Hindlimb muscle (tissue), 1 donor: ENCODE data around the gene RPL10A. TPM values are rescaled to one million over a fixed set of nuclear protein-coding genes. Genes with fewer than 3 reads are reported as not detected.

Source experiments
- DNase-seq: peaks from one replicate; pipeline ENCODE4 v3.0.0-alpha.2; 2013
- polyA plus RNA-seq: library from polyadenylated mRNA; unstranded; fragments of 120-200 nt; gene quantifications from one replicate; pipeline ENCODE4 v1.2.1, GENCODE V29; 2013; ENCODE audit not compliant: insufficient read length

The RPL10A gene
- polyA plus RNA-seq, 1 donor, result 2,463 TPM

GRCh38 chr6:35492974-35493284 is 24.7 kb downstream of the RPL10A start:
- DNase-seq, result no peak

DNA sequence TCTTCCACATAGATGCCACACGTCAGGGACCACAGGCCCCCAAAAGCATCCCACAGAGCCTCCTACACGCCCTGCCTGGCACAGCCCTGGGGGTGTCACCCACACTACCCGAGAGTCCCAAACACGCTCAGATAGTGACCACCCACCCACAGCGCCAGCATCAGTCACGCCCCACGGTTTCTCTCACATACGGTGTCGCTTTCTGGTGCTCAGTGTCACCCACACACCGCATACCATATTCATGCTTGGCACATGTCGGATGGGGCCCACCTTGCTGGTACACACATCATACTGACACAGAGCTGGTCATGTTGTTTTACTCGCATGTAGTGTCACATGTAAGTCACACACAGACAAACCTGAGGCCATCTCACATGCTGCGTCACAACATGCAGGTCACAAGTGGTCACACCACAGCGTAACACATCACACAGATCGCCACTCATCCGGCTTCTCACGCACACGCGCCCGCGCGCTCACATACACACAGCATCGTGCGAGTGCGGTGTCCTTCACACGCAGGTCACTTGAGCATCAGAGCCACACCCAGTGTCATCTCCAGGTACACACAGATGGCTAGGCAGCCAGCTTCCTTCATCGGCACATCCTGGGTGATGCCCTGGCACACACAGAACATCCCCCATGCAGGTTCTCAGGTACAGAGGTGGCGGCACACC is 25.2 kb downstream of the RPL10A start:
- DNase-seq, result no peak

- DNase-seq, result no peak
These were observed 26.0 kb downstream of the RPL10A start for GRCh38 chr6:35494161-35494563.

DNA sequence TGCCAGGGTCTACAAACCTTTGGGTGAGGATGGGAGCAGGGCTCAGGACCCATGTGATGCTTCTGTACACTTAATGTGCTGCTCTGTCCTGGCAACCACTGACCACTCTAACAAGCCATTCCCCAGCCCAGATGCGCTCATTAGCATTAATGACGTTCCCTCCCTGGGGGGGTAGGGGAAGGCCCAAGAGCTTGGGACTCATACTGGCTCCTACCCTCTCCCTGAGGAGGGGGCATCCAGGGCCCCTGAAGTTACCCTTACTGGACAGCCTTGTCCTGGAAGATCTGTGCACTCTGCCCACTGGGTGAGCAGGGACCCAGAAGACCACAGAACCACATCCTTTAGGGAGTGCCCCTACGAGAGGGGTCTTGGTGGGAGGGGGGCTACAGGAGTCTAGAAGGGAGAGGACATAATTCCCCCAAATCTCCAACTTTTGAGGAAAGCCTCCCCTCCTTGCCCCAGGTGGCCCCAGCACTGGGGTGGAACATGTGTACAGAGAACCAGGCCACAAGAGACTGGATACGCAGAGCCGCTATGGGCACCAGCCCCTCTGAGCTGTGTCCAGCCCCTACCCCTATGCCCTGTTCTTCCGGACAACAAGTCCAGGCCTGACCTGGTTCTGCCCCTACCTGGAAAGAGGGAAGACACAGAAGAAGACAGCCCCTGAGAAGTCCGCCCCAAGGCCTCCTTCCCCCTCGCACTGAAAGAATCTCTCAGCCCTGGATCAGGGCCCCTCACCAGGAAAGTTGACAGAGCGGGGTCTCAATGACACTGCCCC is 27.2 kb downstream of the RPL10A start:
- DNase-seq, result no peak

- peak; percentile 40 for DNase-seq
These were observed 28.0 kb downstream of the RPL10A start for GRCh38 chr6:35496036-35496840.

GRCh38 chr6:35496841-35497570 is 28.8 kb downstream of the RPL10A start, which contains the start of gene TEAD3:
TSS of gene TEAD3 (minus strand) at chr6:35497079.
- DNase-seq, result peak; percentile 76

GRCh38 chr6:35497571-35498421 is 29.6 kb downstream of the RPL10A start:
- peak; percentile 81 for DNase-seq

GRCh38 chr6:35498422-35499067 is 30.3 kb downstream of the RPL10A start:
- DNase-seq, result no peak

DNA sequence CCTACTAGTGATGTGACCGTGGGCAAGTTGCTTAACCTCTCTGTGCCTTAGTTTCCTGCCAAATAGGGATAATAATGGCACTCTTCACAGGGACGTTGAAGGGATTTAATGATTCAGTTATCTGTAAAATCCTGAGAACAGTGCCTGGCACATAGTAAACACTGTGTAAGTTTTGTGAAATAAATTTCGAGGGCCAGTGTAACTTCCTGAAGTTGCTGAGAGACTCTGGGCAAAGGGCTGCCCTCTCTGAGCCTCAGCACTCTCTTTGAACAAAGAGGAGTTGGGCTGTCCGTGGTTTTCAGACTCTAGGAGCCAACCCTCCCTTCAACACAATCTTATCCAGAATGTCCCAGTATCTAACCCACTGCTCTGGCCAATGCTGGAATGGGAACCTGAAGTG is 31.2 kb downstream of the RPL10A start:
- no peak for DNase-seq

GRCh38 chr6:35500782-35501181 is 32.6 kb downstream of the RPL10A start:
- DNase-seq, result no peak

GRCh38 chr6:35501784-35502183 is 33.6 kb downstream of the RPL10A start:
- DNase-seq, result no peak

GRCh38 chr6:35503534-35503933 is 35.3 kb downstream of the RPL10A start:
- no peak for DNase-seq

- DNase-seq, result no peak
These were observed 37.8 kb downstream of the RPL10A start for GRCh38 chr6:35505999-35506412.

DNA sequence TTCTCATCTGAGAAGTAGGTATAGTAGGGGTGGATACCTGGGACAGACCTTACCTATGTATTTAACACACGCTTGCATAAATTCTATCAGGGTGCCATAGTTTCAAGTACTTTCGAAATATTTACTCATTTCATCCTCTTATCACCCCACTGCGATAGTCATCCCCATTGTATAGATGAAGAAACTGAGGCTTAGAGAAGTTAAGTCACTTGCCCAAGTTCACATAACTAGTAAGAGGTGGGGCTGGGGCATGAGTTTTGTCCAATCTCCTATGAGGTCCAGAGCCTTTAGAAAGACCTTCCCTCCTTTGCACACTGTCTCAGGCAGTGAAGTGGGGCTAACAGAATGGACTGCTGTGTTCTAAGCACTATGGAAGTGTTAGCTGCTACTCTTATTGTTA is 38.3 kb downstream of the RPL10A start:
- DNase-seq, result no peak

GRCh38 chr6:35507221-35507620 is 39.0 kb downstream of the RPL10A start:
- DNase-seq, result no peak

DNA sequence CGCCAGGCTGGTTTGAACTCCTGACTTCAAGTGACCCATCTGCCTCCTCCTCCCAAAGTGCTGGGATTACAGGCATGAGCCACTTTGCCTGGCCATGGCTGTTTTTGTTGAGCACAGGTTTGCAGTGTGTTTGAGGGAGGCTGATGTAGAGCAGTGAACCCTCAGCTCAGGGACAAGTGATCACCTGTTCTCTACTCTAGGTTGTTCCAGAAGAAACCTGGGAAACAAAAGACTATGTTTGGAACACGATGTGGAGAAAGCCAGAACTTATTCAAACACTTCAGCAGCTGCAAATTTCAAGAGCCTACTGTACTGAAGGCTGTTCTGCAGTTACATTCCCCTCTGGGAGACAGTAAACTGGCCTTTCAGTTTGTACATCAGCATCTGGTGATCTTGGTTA is 39.8 kb downstream of the RPL10A start:
- no peak for DNase-seq

- DNase-seq, result no peak
These were observed 40.3 kb downstream of the RPL10A start for GRCh38 chr6:35508542-35508941.

DNA sequence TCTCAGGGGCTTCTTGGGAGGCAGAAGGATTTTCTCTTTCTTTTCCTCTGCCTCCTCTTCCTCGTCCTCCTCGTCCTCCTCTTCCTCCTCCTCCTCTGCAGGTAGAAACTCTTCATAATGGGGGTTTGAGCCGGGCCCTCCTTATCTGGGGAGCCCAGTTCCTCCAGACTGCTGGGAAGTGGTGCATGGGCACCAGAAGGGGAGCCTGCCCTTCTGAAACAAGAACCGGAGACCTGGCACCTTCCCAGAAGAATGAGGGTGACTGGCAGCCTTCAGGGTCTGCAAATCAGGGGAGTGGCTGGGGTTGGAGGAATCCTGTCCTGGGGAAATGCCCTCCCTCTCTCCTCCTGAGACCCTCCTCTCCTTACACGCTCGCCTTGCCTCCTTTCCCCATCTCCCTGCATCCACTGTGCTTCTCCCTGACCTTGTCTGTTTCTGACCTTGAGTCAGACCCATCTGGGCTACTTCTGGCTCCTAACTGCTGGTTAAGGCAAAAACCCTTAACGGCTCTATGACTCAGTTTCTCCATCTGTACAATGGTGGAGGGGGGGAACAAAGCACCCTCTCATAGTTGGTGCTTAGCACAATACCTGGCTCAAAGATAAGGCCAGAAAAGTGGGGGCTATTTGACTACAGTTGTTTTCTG is 42.8 kb downstream of the RPL10A start:
- no peak for DNase-seq

DNA sequence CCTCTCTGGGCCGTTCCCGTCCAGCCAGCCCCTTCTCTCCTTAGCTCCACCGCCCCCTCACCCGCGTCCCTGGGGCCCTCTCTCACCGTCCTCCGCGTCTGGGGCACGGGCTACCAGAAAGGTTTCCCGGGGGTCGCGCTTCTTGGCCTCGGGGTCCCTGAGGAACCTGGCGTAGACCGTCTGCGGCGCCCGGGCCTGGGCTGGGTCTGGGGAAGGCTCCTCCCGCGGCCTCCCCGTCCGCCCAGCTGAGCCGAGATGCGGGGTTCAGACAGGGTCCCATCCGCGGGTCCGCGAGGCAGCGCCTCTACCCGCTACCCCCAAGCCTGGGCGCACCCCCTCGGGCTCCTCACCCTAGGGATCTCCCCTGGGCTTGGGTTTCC is 43.4 kb downstream of the RPL10A start:
- no peak for DNase-seq

- no peak for DNase-seq
These were observed 43.8 kb downstream of the RPL10A start for GRCh38 chr6:35512006-35512405.

DNA sequence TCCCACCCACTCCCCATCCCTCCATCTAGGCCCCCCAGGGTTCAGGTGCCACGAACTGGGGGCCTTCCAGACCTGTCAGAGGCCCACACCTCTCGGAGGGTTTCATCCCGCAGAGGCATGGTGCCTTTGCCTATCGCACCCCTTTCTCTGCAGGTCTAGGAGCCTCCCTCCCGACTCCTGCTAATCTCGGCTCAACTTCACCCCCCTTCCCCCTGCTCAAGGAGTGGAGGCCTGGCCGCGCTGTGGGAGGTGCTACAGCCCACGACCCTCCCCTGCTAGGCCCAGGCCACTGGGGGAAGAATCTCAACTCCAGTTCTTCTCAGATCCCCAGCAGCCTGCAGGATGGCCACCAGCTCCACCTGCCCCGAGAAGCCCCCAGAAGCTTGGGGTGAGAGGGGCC is 44.5 kb downstream of the RPL10A start, which contains the start of gene TULP1:
TULP1 (minus strand) TSS at position 157 of the 400 bp plus-strand sequence; CDS start at position 119, 38 bp downstream.
- DNase-seq, result no peak
